NCI-H1105 treated with DMSO at 0.1 percent for 48 hours (cell line): ENCODE results near the gene TBATA.
A peak's percentile ranks its signal among the peaks of the same experiment; 100 is the strongest.

Experiments
- DNase-seq: peaks from one replicate; lab custom pipeline; 2025; lab: John Stamatoyannopoulos, UW

TBATA gene

GRCh38 chr10:70785190-70785589, at the start of gene TBATA:
TSS of gene TBATA (minus strand) at chr10:70785377. CDS start at chr10:70783379, 1,998 bp downstream.
- no peak for DNase-seq

GRCh38 chr10:70834441-70835151, 49.4 kb upstream of the TBATA start:
- DNase-seq = no peak

GRCh38 chr10:70834021-70834420, 48.8 kb upstream of the TBATA start:
- DNase-seq = no peak

- DNase-seq = no peak
These were observed 48.4 kb upstream of the TBATA start for GRCh38 chr10:70833601-70834000.

GRCh38 chr10:70832852-70833528, 47.8 kb upstream of the TBATA start:
- no peak for DNase-seq

- DNase-seq = no peak
These were observed 47.0 kb upstream of the TBATA start for GRCh38 chr10:70832221-70832620.

- no peak for DNase-seq
These were observed 45.0 kb upstream of the TBATA start for GRCh38 chr10:70830164-70830563.

- no peak for DNase-seq
These were observed 44.4 kb upstream of the TBATA start for GRCh38 chr10:70829543-70829942.

GRCh38 chr10:70828923-70829322, 43.7 kb upstream of the TBATA start:
- DNase-seq = no peak

- peak; percentile 25 for DNase-seq
These were observed 42.0 kb upstream of the TBATA start for GRCh38 chr10:70827086-70827757.

- DNase-seq = no peak
These were observed 37.1 kb upstream of the TBATA start for GRCh38 chr10:70822076-70822820.

- no peak for DNase-seq
These were observed 36.0 kb upstream of the TBATA start for GRCh38 chr10:70820976-70821750.

- DNase-seq = peak; percentile 79
These were observed 31.2 kb upstream of the TBATA start for GRCh38 chr10:70816220-70816894.

- peak; percentile 63 for DNase-seq
These were observed 30.5 kb upstream of the TBATA start, which contains the start of gene SGPL1 for GRCh38 chr10:70815504-70816219. TSS of gene SGPL1 (plus strand) at chr10:70815948. CDS start at chr10:70816854, 906 bp downstream.

GRCh38 chr10:70814126-70814525, 28.9 kb upstream of the TBATA start:
- no peak for DNase-seq

GRCh38 chr10:70812814-70813213, 27.6 kb upstream of the TBATA start:
- DNase-seq = no peak

GRCh38 chr10:70811881-70812280, 26.7 kb upstream of the TBATA start:
- no peak for DNase-seq

- DNase-seq = no peak
These were observed 25.8 kb upstream of the TBATA start for GRCh38 chr10:70810967-70811366.

- DNase-seq = no peak
These were observed 24.5 kb upstream of the TBATA start for GRCh38 chr10:70809726-70810125.

- DNase-seq = no peak
These were observed 23.9 kb upstream of the TBATA start for GRCh38 chr10:70809011-70809611.
